Measurements from ENCODE around the gene IGF2BP2. TPM values are rescaled to one million over a fixed set of nuclear protein-coding genes. Genes with fewer than 3 reads are reported as not detected.

IGF2BP2 gene
- total RNA-seq, 1 experiment from 2014 or later: 154 TPM

DNA sequence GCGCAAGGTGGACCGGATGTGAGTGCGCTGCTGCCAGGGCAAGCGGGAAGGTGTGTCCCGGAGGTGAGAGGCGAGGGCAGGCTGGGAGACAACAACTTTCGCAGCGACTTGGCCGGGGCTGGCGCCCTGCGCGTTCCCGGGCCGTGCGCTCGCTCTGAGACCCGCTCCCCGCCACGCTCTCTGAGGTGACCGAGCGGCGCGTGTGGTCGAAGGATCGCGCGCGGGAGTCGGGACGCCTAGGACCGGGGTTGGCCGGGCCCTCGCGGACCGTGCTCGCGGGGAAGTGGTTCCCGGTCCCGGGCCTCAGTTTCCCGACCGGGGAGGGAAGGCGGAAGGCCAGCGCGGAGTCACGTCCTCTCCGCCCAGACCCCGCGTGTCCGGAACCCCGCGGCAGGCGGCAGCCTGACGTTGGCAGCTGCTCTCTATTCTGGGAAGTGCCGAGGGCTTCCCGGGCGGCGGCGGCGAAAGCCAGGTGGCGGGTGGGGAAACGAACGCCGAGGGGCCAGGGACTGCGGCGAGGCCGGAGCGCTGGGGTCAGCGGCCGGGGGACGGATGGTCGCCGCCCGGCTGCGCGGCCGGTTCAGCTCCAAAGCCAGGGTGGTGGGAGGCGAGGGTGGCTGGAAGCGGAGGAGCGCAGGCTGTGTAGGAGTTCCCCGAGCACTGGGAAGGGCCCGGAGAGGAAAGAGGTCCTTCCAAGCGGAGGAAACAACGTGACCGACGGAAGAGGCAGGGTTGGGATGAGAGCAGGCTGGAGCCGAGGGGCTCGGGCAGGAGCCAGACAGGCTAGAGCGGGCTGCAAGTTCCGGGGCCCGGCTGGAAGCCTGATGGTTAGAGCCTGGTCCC is 1.0 kb upstream of the IGF2BP2 start:
- Mint-ChIP-seq H3K36me3 (ENCODE audit: insufficient read depth, unreplicated experiment) (peaks cover 9% of the 10 kb centered on the region), H3K27me3 (ENCODE audit: insufficient read depth, unreplicated experiment) (no peaks in the 10 kb centered on the region), H3K27ac (ENCODE audit: low read depth, unreplicated experiment) (peak overlapping the region; percentile 99), H3K4me3 (ENCODE audit: unreplicated experiment) (peak overlapping the region; percentile 96), H3K4me1 (ENCODE audit: insufficient read depth, unreplicated experiment) (peaks cover 12% of the 10 kb centered on the region), H3K9me3 (ENCODE audit: unreplicated experiment) (peaks cover 10% of the 10 kb centered on the region)
- intact Hi-C loops (cut with micrococcal nuclease): no loop called here
- no TSS peak for BruUV-seq (replicated peaks)
- ChIA-PET POLR2A (interaction anchor here (1.5 to 6.2 kb wide), 3 partner anchors 94 to 166 kb away, joined by 5 to 128 read pairs (median 6); no protein-coding TSS in a partner anchor), CTCF (no interaction called here)
- peak; percentile 61 for DNase-seq (ENCODE audit: unreplicated experiment)
- TF ChIP-seq CTCF (IDR thresholded peaks at IDR 0.05; ENCODE audit: unreplicated experiment): no peak

- peak; percentile 41 for DNase-seq (ENCODE audit: unreplicated experiment)
- no TSS peak for BruUV-seq (replicated peaks)
- H3K27ac Mint-ChIP-seq (ENCODE audit: low read depth, unreplicated experiment): peak overlapping the region; percentile 99
- peaks cover 26% of the 10 kb centered on the region for H3K4me1 Mint-ChIP-seq (ENCODE audit: insufficient read depth, unreplicated experiment)
- peak overlapping the region; percentile 96 for H3K4me3 Mint-ChIP-seq (ENCODE audit: unreplicated experiment)
- no peaks in the 10 kb centered on the region for H3K27me3 Mint-ChIP-seq (ENCODE audit: insufficient read depth, unreplicated experiment)
- H3K36me3 Mint-ChIP-seq (ENCODE audit: insufficient read depth, unreplicated experiment): peaks cover 9% of the 10 kb centered on the region
- H3K9me3 Mint-ChIP-seq (ENCODE audit: unreplicated experiment): no peaks in the 10 kb centered on the region
- POLR2A ChIA-PET: interaction anchor here (0.6 to 6.4 kb wide), 19 partner anchors 12 to 1193 kb away, joined by 3 to 154 read pairs (median 5); partner anchors contain the start of genes EIF4A2 and TRA2B
- intact Hi-C loops (cut with micrococcal nuclease): loop anchor here (5.0 kb wide), 2 partner anchors 57 to 167 kb away; no protein-coding TSS in a partner anchor
- CTCF ChIA-PET: interaction anchor here (0.8 to 1.8 kb wide), 3 partner anchors 56 to 110 kb away, joined by 3 to 7 read pairs (median 4); no protein-coding TSS in a partner anchor
- no peak for TF ChIP-seq CTCF (IDR thresholded peaks at IDR 0.05; ENCODE audit: unreplicated experiment)
These were observed 514 bp downstream of the IGF2BP2 start for GRCh38 chr3:185824051-185825005.

DNA sequence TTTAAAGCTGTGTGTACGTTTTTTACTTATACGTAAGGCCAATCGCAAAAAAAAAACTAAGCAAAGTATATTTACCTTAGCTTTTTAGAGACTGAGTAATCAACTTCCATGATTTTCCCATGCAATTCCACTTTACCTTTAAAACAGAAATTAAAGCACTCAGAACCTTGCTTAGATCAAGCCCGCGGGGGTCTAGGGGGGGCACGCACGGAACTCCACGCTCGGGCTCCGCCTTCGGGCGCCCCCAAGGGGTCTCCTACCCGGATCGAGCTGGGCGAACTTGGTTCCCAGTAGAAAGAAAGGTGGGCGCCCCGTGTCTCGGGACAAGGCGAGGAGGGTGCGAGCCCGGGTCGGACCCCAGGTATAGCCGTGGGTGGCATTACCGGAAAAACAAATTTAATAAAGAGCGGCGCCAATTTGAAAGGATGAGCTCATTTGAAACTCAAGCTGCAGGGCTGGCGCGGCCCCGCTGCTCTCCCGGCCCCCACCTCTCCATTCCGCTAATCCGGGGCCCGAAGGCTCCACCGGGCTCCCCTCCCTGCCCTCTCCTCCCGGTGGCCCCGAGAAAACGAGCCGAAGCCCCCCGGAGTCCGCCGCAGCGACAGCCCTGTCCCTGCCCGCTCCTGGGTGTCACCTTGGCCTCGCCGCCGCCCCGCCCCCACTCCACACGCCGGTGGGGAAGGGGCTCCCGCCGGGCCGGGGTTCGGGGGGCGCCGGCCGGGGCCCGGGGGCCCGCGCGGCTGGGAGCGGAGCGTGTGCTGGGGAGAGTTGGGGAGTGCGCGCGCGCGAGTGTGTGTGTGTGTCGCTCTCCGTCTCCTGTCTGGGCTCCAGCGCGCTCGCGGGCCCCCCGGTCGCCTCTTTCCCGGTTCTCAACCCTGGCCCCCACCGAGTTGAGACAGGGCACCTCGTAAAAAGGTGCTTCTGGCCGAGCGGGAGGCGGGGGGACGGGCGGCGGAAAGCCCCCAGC is 1.5 kb downstream of the IGF2BP2 start:
- no peak for TF ChIP-seq CTCF (IDR thresholded peaks at IDR 0.05; ENCODE audit: unreplicated experiment)
- Mint-ChIP-seq H3K4me3 (ENCODE audit: unreplicated experiment) (peak overlapping the region; percentile 96), H3K9me3 (ENCODE audit: unreplicated experiment) (no peaks in the 10 kb centered on the region), H3K36me3 (ENCODE audit: insufficient read depth, unreplicated experiment) (peaks cover 9% of the 10 kb centered on the region), H3K4me1 (ENCODE audit: insufficient read depth, unreplicated experiment) (peaks cover 29% of the 10 kb centered on the region), H3K27me3 (ENCODE audit: insufficient read depth, unreplicated experiment) (no peaks in the 10 kb centered on the region), H3K27ac (ENCODE audit: low read depth, unreplicated experiment) (peak overlapping the region; percentile 99)
- CTCF ChIA-PET: interaction anchor here (0.6 to 1.8 kb wide), 14 partner anchors 10 to 248 kb away, joined by 3 to 7 read pairs (median 4); no protein-coding TSS in a partner anchor
- intact Hi-C loops (cut with micrococcal nuclease): loop anchor here (2.0 to 5.0 kb wide), 3 partner anchors 56 to 166 kb away; no protein-coding TSS in a partner anchor
- DNase-seq (ENCODE audit: unreplicated experiment): peak; percentile 47
- POLR2A ChIA-PET: interaction anchor here (0.6 to 6.4 kb wide), 41 partner anchors 10 to 1255 kb away, joined by 3 to 154 read pairs (median 6); partner anchors contain the start of genes EIF4A2, SENP2, TBCCD1 and TRA2B
- BruUV-seq (replicated peaks): no TSS peak

Measured in MCF 10A (cell line).